H9 (cell line): ENCODE data around the gene TCEAL4. TPM values are rescaled to one million over a fixed set of nuclear protein-coding genes. Genes with fewer than 3 reads are reported as not detected.

Experiments
- DNase-seq: peaks from one replicate; pipeline ENCODE4 v3.0.0-alpha.2; 2017
- H2AFZ ChIP-seq: one replicate; pipeline ENCODE4 v1.6.1; 2013; ENCODE audit warnings: mild to moderate bottlenecking, low read length, control low read depth, moderate library complexity
- H2AK5ac ChIP-seq: 2 replicates; pipeline ENCODE4 v1.6.1; 2013; ENCODE audit warnings: low read length, control low read depth, mixed read lengths; ENCODE audit not compliant: insufficient read length
- H2BK120ac ChIP-seq: one replicate; pipeline ENCODE4 v1.6.1; 2013; ENCODE audit warnings: low read depth, mild to moderate bottlenecking, low read length, control low read depth, inconsistent platforms; ENCODE audit not compliant: poor library complexity, severe bottlenecking
- H2BK12ac ChIP-seq: 2 replicates; pipeline ENCODE4 v1.6.1; 2013; ENCODE audit warnings: low read length, control low read depth, mixed read lengths, low read depth; ENCODE audit not compliant: insufficient read length
- H2BK15ac ChIP-seq: 2 replicates; pipeline ENCODE4 v1.6.1; 2013; ENCODE audit warnings: low read depth, low read length, control low read depth
- H2BK20ac ChIP-seq: one replicate; pipeline ENCODE4 v1.6.1; 2013; ENCODE audit warnings: low read depth, mild to moderate bottlenecking, low read length, control low read depth, inconsistent platforms; ENCODE audit not compliant: poor library complexity, severe bottlenecking
- H2BK5ac ChIP-seq: 2 replicates; pipeline ENCODE4 v1.6.1; 2013; ENCODE audit warnings: low read length, control low read depth, mixed read lengths; ENCODE audit not compliant: insufficient read length
- H3K14ac ChIP-seq: 2 replicates; pipeline ENCODE4 v1.6.1; 2013; ENCODE audit warnings: low read length, control low read depth; ENCODE audit not compliant: insufficient read depth
- H3K18ac ChIP-seq: 2 replicates; pipeline ENCODE4 v1.6.1; 2013; ENCODE audit warnings: low read depth, mild to moderate bottlenecking, mixed read lengths, low read length, control low read depth; ENCODE audit not compliant: insufficient read length
- H3K23ac ChIP-seq: 2 replicates; pipeline ENCODE4 v1.6.1; 2013; ENCODE audit warnings: low read length, control low read depth, mixed read lengths, low read depth; ENCODE audit not compliant: insufficient read length
- H3K23me2 ChIP-seq: 2 replicates; pipeline ENCODE4 v1.6.1; 2013; ENCODE audit warnings: low read depth, mild to moderate bottlenecking, mixed read lengths, low read length, control low read depth; ENCODE audit not compliant: insufficient read length, poor library complexity, severe bottlenecking
- H3K27ac ChIP-seq: 2 replicates; pipeline ENCODE4 v1.5.1; 2013; ENCODE audit warnings: low read length, control low read depth, mixed read lengths, low read depth; ENCODE audit not compliant: insufficient read length
- H3K27me3 ChIP-seq: 2 replicates; pipeline ENCODE4 v1.6.1; 2013; ENCODE audit warnings: low read length, control low read depth, inconsistent platforms; ENCODE audit not compliant: insufficient read depth
- H3K4ac ChIP-seq: 2 replicates; pipeline ENCODE4 v1.6.1; 2013; ENCODE audit warnings: low read depth, mild to moderate bottlenecking, control low read depth, inconsistent platforms, low read length, moderate library complexity
- H3K4me1 ChIP-seq: 2 replicates; pipeline ENCODE4 v1.6.1; 2013; ENCODE audit warnings: low read length, control low read depth, inconsistent platforms; ENCODE audit not compliant: insufficient read depth
- H3K4me2 ChIP-seq: 2 replicates; pipeline ENCODE4 v1.6.1; 2013; ENCODE audit warnings: low read length, control low read depth, mixed read lengths; ENCODE audit not compliant: insufficient read length, insufficient read depth
- H3K56ac ChIP-seq: 2 replicates; pipeline ENCODE4 v1.6.1; 2013; ENCODE audit warnings: low read depth, mild to moderate bottlenecking, mixed read lengths, low read length, control low read depth; ENCODE audit not compliant: insufficient read length
- H3K79me1 ChIP-seq: 2 replicates; pipeline ENCODE4 v1.6.1; 2013; ENCODE audit warnings: low read depth, mild to moderate bottlenecking, moderate library complexity, low read length, control low read depth, inconsistent platforms; ENCODE audit not compliant: insufficient read depth, poor library complexity, severe bottlenecking
- H3K79me2 ChIP-seq: 2 replicates; pipeline ENCODE4 v1.6.1; 2013; ENCODE audit warnings: low read length, control low read depth, inconsistent platforms; ENCODE audit not compliant: insufficient read depth
- H3K9ac ChIP-seq: 2 replicates; pipeline ENCODE4 v1.6.1; 2013; ENCODE audit warnings: low read length, control low read depth, mixed read lengths; ENCODE audit not compliant: insufficient read length; ENCODE audit errors: extremely low read depth
- H3K9me3 ChIP-seq: one replicate; pipeline ENCODE4 v1.6.1; 2013; ENCODE audit warnings: low read depth, low read length, inconsistent platforms; ENCODE audit not compliant: control insufficient read depth
- H3T11ph ChIP-seq: one replicate; pipeline ENCODE4 v1.6.1; 2013; ENCODE audit warnings: mild to moderate bottlenecking, low read length, control low read depth, inconsistent platforms
- H4K20me1 ChIP-seq: one replicate; pipeline ENCODE4 v1.6.1; 2013; ENCODE audit not compliant: control insufficient read depth, insufficient read length, insufficient read depth
- H4K5ac ChIP-seq: 2 replicates; pipeline ENCODE4 v1.6.1; 2013; ENCODE audit warnings: low read depth, mild to moderate bottlenecking, mixed read lengths, low read length, control low read depth; ENCODE audit not compliant: insufficient read length
- H4K8ac ChIP-seq: replicated peaks from 2 replicates; pipeline ENCODE4 v1.6.1; 2013; ENCODE audit warnings: low read length, control low read depth, mixed read lengths, low read depth; ENCODE audit not compliant: insufficient read length
- H4K91ac ChIP-seq: 2 replicates; pipeline ENCODE4 v1.6.1; 2013; ENCODE audit warnings: low read depth, mild to moderate bottlenecking, moderate library complexity, mixed read lengths, low read length, control low read depth; ENCODE audit not compliant: insufficient read length
- H3K27ac Mint-ChIP-seq, 3 experiments: 2 replicates in 2 of 3; 3 replicates in 1 of 3; pipeline ENCODE4 v1.8.0; 2020 to 2021; ENCODE audit warnings: mixed read lengths in 3 of 3, mild to moderate bottlenecking in 1 of 3, moderate library complexity in 1 of 3
- H3K27me3 Mint-ChIP-seq: 2 replicates; pipeline ENCODE4 v1.8.0; 2021; ENCODE audit warnings: low read depth, mild to moderate bottlenecking, moderate library complexity, mixed read lengths
- H3K36me3 Mint-ChIP-seq, 3 experiments: 2 replicates in 2 of 3; 3 replicates in 1 of 3; pipeline ENCODE4 v1.8.0; 2020 to 2021; ENCODE audit warnings: low read depth in 3 of 3, mixed read lengths in 3 of 3; ENCODE audit not compliant: insufficient read depth in 1 of 3
- H3K4me1 Mint-ChIP-seq, 2 experiments: 2 replicates each; pipeline ENCODE4 v1.8.0; 2020; ENCODE audit warnings: mixed read lengths in 2 of 2
- H3K4me3 Mint-ChIP-seq, 2 experiments: 2 replicates in 1 of 2; 3 replicates in 1 of 2; pipeline ENCODE4 v1.8.0; 2020 to 2021; ENCODE audit warnings: mild to moderate bottlenecking in 2 of 2, mixed read lengths in 2 of 2, moderate library complexity in 1 of 2
- H3K9me3 Mint-ChIP-seq, 2 experiments: 2 replicates in 1 of 2; 3 replicates in 1 of 2; pipeline ENCODE4 v1.8.0; 2020; ENCODE audit warnings: mild to moderate bottlenecking in 2 of 2, mixed read lengths in 2 of 2, moderate library complexity in 1 of 2
- WGBS: extraction: QIAGEN DNeasy Blood & Tissue Kit; methylation state at CpG from one replicate; pipeline ENCODE4 v1.1.7; 2013; ENCODE audit warnings: missing lambda C conversion rate, low lambda C conversion rate, mixed read lengths; ENCODE audit not compliant: insufficient read length; ENCODE audit errors: extremely low coverage; 5-methylcytosine and 5-hydroxymethylcytosine counted together
- total RNA-seq: library from RNA; stranded (reverse); gene quantifications from 2 replicates; pipeline ENCODE4 v1.2.1, GENCODE V29; 2021
- TF ChIP-seq, protein P1 (sequence below): fragments of 200-600 bp; sonication (generic); conservative IDR thresholded peaks from 3 replicates; pipeline ENCODE4 v1.8.0; 2021; ENCODE audit warnings: antibody characterized with exemption, mild to moderate bottlenecking

The TCEAL4 gene
- total RNA-seq, 1 experiment from 2014 or later, result 49.9 TPM

DNA sequence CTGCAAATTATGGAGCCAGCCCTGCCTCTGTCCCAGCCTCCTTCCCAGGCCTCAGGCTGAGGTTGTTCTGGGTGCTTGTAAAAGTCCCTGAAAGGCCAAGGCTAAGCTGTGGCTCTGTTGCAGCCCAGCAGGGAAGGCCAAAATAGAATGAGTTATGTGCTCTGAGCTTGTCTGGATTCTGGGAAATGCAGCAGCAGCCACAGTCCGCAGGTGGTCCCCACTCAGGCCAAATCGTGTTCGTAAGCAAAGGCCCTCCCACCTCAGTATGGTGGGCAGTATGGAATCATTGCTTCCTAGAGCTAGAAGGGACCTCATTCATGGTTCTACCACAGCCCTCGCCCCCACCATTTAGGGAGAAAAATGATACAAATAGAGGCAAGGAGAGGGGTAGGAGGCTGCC is 38.8 kb downstream of the TCEAL4 start:
- Histone ChIP-seq H3K27me3 (no peaks in the 10 kb centered on the region), H3K79me1 (no peaks in the 10 kb centered on the region), H3K4me1 (no peaks in the 10 kb centered on the region; the same call in 1 of the 2 replicates), H3K4me2 (no peak overlapping the region), H2BK120ac (no peak overlapping the region), H3K79me2 (no peaks in the 10 kb centered on the region), H3T11ph (no peak overlapping the region), H4K8ac (no peak overlapping the region), H3K9me3 (no peaks in the 10 kb centered on the region), H2BK12ac (no peak overlapping the region), H3K27ac (no peak overlapping the region), H3K56ac (no peak overlapping the region), H3K4ac (no peak overlapping the region), H4K5ac (no peak overlapping the region), H2AK5ac (no peak overlapping the region), H3K23me2 (no peaks in the 10 kb centered on the region), H3K9ac (no peak overlapping the region), H3K14ac (no peak overlapping the region), H3K23ac (no peak overlapping the region), H2BK5ac (no peak overlapping the region), H2BK20ac (no peak overlapping the region), H4K91ac (no peak overlapping the region), H2AFZ (no peak overlapping the region), H2BK15ac (no peak overlapping the region), H3K18ac (no peak overlapping the region), H4K20me1 (no peaks in the 10 kb centered on the region)
- no peak for DNase-seq
- TF ChIP-seq, protein P1, sequence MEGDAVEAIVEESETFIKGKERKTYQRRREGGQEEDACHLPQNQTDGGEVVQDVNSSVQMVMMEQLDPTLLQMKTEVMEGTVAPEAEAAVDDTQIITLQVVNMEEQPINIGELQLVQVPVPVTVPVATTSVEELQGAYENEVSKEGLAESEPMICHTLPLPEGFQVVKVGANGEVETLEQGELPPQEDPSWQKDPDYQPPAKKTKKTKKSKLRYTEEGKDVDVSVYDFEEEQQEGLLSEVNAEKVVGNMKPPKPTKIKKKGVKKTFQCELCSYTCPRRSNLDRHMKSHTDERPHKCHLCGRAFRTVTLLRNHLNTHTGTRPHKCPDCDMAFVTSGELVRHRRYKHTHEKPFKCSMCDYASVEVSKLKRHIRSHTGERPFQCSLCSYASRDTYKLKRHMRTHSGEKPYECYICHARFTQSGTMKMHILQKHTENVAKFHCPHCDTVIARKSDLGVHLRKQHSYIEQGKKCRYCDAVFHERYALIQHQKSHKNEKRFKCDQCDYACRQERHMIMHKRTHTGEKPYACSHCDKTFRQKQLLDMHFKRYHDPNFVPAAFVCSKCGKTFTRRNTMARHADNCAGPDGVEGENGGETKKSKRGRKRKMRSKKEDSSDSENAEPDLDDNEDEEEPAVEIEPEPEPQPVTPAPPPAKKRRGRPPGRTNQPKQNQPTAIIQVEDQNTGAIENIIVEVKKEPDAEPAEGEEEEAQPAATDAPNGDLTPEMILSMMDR, result no peak
- peaks cover 4 to 6% of the 10 kb centered on the region in 2 experiments; a peak in 3 of 4 replicates for H3K4me1 Mint-ChIP-seq
- H3K9me3 Mint-ChIP-seq, result peaks cover 0 to 19% of the 10 kb centered on the region in 2 experiments; a peak in 2 of 5 replicates
- H3K36me3 Mint-ChIP-seq, result no peaks in the 10 kb centered on the region; a peak in 2 of 7 replicates
- H3K27me3 Mint-ChIP-seq, result no peaks in the 10 kb centered on the region
- H3K27ac Mint-ChIP-seq, result no peak overlapping the region
- WGBS, result no CpG with 5 or more reads among the region's 4 CpGs
- no peak overlapping the region for H3K4me3 Mint-ChIP-seq
